Occipital lobe (tissue), 2 donors: Measurements from ENCODE around the gene SAMD10. TPM values are rescaled to one million over a fixed set of nuclear protein-coding genes. Genes with fewer than 3 reads are reported as not detected.
"Not testable (repeated sequence)": the region's sequence is repeated elsewhere in the genome, so short reads cannot be mapped to it uniquely, and the experiment has no call there.

Source experiments
- DNase-seq: peaks from one replicate; lab custom pipeline; 2025; lab: John Stamatoyannopoulos, UW
- total RNA-seq: library from RNA; depleted of rRNA; stranded (reverse); fragments of >200 nt; gene quantifications from one replicate; pipeline ENCODE4 v1.2.3, GENCODE V29; 2014

SAMD10 gene
- total RNA-seq, result 6.4 TPM

- DNase-seq, result no peak
These were observed at the start of gene SAMD10 for GRCh38 chr20:63979557-63980316. Gene SAMD10 (minus strand): TSS chr20:63979642. CDS start chr20:63979467, 175 bp downstream.

- DNase-seq, result no peak
These were observed 48.7 kb upstream of the SAMD10 start for GRCh38 chr20:64027981-64028685.

- no peak for DNase-seq
These were observed 46.5 kb upstream of the SAMD10 start for GRCh38 chr20:64025826-64026412.

- DNase-seq, result no peak
These were observed 45.8 kb upstream of the SAMD10 start for GRCh38 chr20:64025101-64025825.

- DNase-seq, result no peak
These were observed 44.9 kb upstream of the SAMD10 start for GRCh38 chr20:64024141-64024990.

- DNase-seq, result no peak
These were observed 44.1 kb upstream of the SAMD10 start for GRCh38 chr20:64023361-64024140.

GRCh38 chr20:64022671-64023360 is 43.4 kb upstream of the SAMD10 start:
- no peak for DNase-seq

GRCh38 chr20:64021124-64021975 is 41.9 kb upstream of the SAMD10 start:
- no peak for DNase-seq

GRCh38 chr20:64015635-64016034 is 36.2 kb upstream of the SAMD10 start:
- no peak for DNase-seq

GRCh38 chr20:64012385-64013154 is 33.1 kb upstream of the SAMD10 start:
- not testable (repeated sequence) for DNase-seq

- no peak for DNase-seq
These were observed 31.9 kb upstream of the SAMD10 start for GRCh38 chr20:64011366-64011779.

GRCh38 chr20:64010711-64011237 is 31.3 kb upstream of the SAMD10 start:
- DNase-seq, result no peak

GRCh38 chr20:64009811-64010387 is 30.5 kb upstream of the SAMD10 start:
- DNase-seq, result no peak

- no peak for DNase-seq
These were observed 27.5 kb upstream of the SAMD10 start for GRCh38 chr20:64006902-64007301.

- DNase-seq, result no peak
These were observed 27.0 kb upstream of the SAMD10 start for GRCh38 chr20:64006490-64006889.

- DNase-seq, result no peak
These were observed 26.0 kb upstream of the SAMD10 start for GRCh38 chr20:64005394-64005793.
